AG08395 (cell line): ENCODE results near the gene DYNC2H1.

Experiments
- DNase-seq: peaks from one replicate; pipeline ENCODE4 v3.0.0; 2012; ENCODE audit warnings: mixed read lengths, low spot score

Gene DYNC2H1

GRCh38 chr11:103147627-103148026, 38.4 kb downstream of the DYNC2H1 start:
- no peak for DNase-seq

GRCh38 chr11:103157542-103157941, 48.3 kb downstream of the DYNC2H1 start:
- no peak for DNase-seq

GRCh38 chr11:103164093-103164796, 55.0 kb downstream of the DYNC2H1 start:
- no peak for DNase-seq

GRCh38 chr11:103167166-103167565, 57.9 kb downstream of the DYNC2H1 start:
- no peak for DNase-seq

- no peak for DNase-seq
Observed at GRCh38 chr11:103170865-103171264, 61.6 kb downstream of the DYNC2H1 start.

GRCh38 chr11:103175461-103176129, 66.4 kb downstream of the DYNC2H1 start:
- no peak for DNase-seq

GRCh38 chr11:103183981-103184611, 74.9 kb downstream of the DYNC2H1 start:
- no peak for DNase-seq

GRCh38 chr11:103202048-103202651, 92.9 kb downstream of the DYNC2H1 start:
- peak; percentile 58 for DNase-seq

- DNase-seq, result no peak
Observed at GRCh38 chr11:103210543-103210942, 101.3 kb downstream of the DYNC2H1 start.

GRCh38 chr11:103215812-103216211, 106.6 kb downstream of the DYNC2H1 start:
- no peak for DNase-seq

GRCh38 chr11:103220133-103220532, 110.9 kb downstream of the DYNC2H1 start:
- DNase-seq, result no peak

- DNase-seq, result no peak
Observed at GRCh38 chr11:103222806-103223205, 113.6 kb downstream of the DYNC2H1 start.

- no peak for DNase-seq
Observed at GRCh38 chr11:103228807-103229206, 119.6 kb downstream of the DYNC2H1 start.

GRCh38 chr11:103234974-103235373, 125.7 kb downstream of the DYNC2H1 start:
- peak; percentile 13 for DNase-seq

- DNase-seq, result no peak
Observed at GRCh38 chr11:103241574-103241973, 132.3 kb downstream of the DYNC2H1 start.

- DNase-seq, result no peak
Observed at GRCh38 chr11:103254123-103254522, 144.9 kb downstream of the DYNC2H1 start.

GRCh38 chr11:103257360-103257759, 148.1 kb downstream of the DYNC2H1 start:
- peak; percentile 40 for DNase-seq

- DNase-seq, result no peak
Observed at GRCh38 chr11:103266167-103266831, 157.1 kb downstream of the DYNC2H1 start.

GRCh38 chr11:103272876-103273275, 163.7 kb downstream of the DYNC2H1 start:
- DNase-seq, result no peak

- DNase-seq, result no peak
Observed at GRCh38 chr11:103274025-103274424, 164.8 kb downstream of the DYNC2H1 start.

GRCh38 chr11:103279821-103280220, 170.6 kb downstream of the DYNC2H1 start:
- no peak for DNase-seq

- DNase-seq, result peak; percentile 3
Observed at GRCh38 chr11:103281301-103281700, 172.1 kb downstream of the DYNC2H1 start.
